Chondrocyte (in vitro differentiated cells): ENCODE results near the gene ALKBH8. TPM values are rescaled to one million over a fixed set of nuclear protein-coding genes. Genes with fewer than 3 reads are reported as not detected.
"Not testable (repeated sequence)": the region's sequence is repeated elsewhere in the genome, so short reads cannot be mapped to it uniquely, and the experiment has no call there.

ENCODE experiments used
- DNase-seq: peaks from one replicate; pipeline ENCODE4 v3.0.0; 2021; ENCODE audit warnings: mixed read lengths, low spot score
- H3K27ac Mint-ChIP-seq: one replicate; pipeline ENCODE4 v1.8.0; 2021; ENCODE audit warnings: mild to moderate bottlenecking, moderate library complexity, mixed read lengths; ENCODE audit not compliant: unreplicated experiment
- H3K27me3 Mint-ChIP-seq: 2 replicates; pipeline ENCODE4 v1.8.0; 2021; ENCODE audit warnings: low read depth, mixed read lengths
- H3K36me3 Mint-ChIP-seq: 2 replicates; pipeline ENCODE4 v1.8.0; 2021; ENCODE audit warnings: low read depth, mixed read lengths
- H3K4me1 Mint-ChIP-seq: 2 replicates; pipeline ENCODE4 v1.8.0; 2021; ENCODE audit warnings: low read depth, mild to moderate bottlenecking, mixed read lengths
- H3K4me3 Mint-ChIP-seq: one replicate; pipeline ENCODE4 v1.8.0; 2021; ENCODE audit warnings: mild to moderate bottlenecking, moderate library complexity, mixed read lengths; ENCODE audit not compliant: unreplicated experiment
- H3K9me3 Mint-ChIP-seq: 2 replicates; pipeline ENCODE4 v1.8.0; 2021; ENCODE audit warnings: low read depth, mixed read lengths
- total RNA-seq: library from RNA; stranded (reverse); gene quantifications from 3 replicates; pipeline ENCODE4 v1.2.1, GENCODE V29; 2021
- TF ChIP-seq, protein P1 (sequence below): fragments of 200-600 bp; sonication (generic); IDR thresholded peaks from 2 replicates; pipeline ENCODE4 v1.5.0; 2021; ENCODE audit warnings: antibody characterized with exemption, mild to moderate bottlenecking, moderate library complexity

ALKBH8 gene
- total RNA-seq, 1 donor from 2014 or later, result 5.8 TPM

DNA sequence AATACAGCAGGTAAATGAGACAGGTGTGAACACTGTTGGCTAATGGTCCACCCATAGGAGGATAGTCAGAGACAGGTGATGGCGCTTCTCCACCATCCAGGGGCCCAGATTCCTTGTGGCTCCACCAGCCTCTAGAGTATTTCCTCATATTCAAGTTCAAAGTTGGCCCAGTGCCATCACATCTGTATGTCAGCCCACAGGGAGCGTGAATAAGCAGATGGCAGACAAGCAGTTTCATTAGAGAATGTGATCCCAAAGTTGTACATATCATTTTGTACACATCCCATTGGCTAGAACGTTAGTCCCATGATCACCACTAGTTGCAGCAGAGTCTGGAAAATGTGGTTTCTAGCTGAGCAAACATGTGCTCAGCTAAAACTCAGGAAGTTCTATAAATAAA lies 96.9 kb downstream of the ALKBH8 start:
- Mint-ChIP-seq H3K9me3 (peaks cover 4% of the 10 kb centered on the region), H3K27ac (no peak overlapping the region), H3K36me3 (peaks cover 5% of the 10 kb centered on the region), H3K27me3 (peaks cover 40% of the 10 kb centered on the region), H3K4me3 (no peak overlapping the region), H3K4me1 (no peaks in the 10 kb centered on the region)
- TF ChIP-seq, protein P1, sequence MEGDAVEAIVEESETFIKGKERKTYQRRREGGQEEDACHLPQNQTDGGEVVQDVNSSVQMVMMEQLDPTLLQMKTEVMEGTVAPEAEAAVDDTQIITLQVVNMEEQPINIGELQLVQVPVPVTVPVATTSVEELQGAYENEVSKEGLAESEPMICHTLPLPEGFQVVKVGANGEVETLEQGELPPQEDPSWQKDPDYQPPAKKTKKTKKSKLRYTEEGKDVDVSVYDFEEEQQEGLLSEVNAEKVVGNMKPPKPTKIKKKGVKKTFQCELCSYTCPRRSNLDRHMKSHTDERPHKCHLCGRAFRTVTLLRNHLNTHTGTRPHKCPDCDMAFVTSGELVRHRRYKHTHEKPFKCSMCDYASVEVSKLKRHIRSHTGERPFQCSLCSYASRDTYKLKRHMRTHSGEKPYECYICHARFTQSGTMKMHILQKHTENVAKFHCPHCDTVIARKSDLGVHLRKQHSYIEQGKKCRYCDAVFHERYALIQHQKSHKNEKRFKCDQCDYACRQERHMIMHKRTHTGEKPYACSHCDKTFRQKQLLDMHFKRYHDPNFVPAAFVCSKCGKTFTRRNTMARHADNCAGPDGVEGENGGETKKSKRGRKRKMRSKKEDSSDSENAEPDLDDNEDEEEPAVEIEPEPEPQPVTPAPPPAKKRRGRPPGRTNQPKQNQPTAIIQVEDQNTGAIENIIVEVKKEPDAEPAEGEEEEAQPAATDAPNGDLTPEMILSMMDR, result no peak
- DNase-seq, result no peak

DNA sequence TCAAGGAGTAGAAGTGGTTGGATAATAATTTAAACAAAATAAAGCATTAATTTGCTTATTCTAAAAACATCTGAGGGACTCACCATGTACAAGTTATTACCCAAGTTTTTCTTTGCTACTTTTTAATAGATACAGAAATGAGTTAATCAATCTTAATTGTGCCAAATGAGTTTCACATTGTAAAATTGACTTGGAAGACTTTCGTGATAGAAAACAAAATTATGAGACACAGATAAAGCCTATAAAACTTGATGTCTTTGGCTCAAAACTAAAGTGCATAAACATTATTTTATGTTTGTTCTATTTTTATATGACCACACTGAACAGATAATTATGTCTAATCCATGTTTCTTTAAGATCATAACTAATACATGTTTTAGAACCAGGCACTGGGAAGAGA lies 97.8 kb downstream of the ALKBH8 start:
- DNase-seq, result no peak
- Mint-ChIP-seq H3K4me1 (no peaks in the 10 kb centered on the region), H3K9me3 (peaks cover 10% of the 10 kb centered on the region), H3K4me3 (no peak overlapping the region), H3K36me3 (peaks cover 8% of the 10 kb centered on the region), H3K27me3 (peaks cover 47% of the 10 kb centered on the region), H3K27ac (no peak overlapping the region)
- TF ChIP-seq, protein P1, result no peak

DNA sequence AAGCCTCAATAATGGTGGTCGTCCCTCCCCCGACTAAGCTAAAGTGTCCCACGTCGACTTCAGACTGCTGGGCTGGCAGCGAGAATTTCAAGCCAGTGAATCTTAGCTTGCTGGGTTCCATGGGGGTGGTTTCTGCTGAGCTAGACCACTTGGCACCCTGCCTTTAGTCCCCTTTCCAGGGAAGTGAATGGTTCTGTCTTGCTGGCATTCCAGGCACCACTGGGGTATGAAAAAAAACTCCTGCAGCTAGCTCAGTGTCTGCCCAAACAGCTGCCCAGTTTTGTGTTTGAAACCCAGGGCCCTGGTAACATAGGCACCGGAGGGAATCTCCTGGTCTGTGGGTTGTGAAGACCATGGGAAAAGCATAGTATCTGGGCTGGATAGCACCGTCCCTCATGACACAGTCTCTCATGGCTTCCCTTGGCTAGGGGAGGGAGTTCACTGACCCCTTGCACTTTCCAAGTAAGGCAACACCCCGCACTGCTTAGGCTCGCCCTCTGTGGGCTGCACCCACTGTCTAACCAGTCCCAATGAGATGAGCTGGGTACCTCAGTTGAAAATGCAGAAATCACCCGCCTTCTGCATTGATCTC lies 99.2 kb downstream of the ALKBH8 start:
- H3K9me3 Mint-ChIP-seq, H3K4me1 Mint-ChIP-seq, H3K4me3 Mint-ChIP-seq, H3K36me3 Mint-ChIP-seq, H3K27ac Mint-ChIP-seq, DNase-seq: not testable (repeated sequence)
- H3K27me3 Mint-ChIP-seq, result peaks cover 48% of the 10 kb centered on the region

DNA sequence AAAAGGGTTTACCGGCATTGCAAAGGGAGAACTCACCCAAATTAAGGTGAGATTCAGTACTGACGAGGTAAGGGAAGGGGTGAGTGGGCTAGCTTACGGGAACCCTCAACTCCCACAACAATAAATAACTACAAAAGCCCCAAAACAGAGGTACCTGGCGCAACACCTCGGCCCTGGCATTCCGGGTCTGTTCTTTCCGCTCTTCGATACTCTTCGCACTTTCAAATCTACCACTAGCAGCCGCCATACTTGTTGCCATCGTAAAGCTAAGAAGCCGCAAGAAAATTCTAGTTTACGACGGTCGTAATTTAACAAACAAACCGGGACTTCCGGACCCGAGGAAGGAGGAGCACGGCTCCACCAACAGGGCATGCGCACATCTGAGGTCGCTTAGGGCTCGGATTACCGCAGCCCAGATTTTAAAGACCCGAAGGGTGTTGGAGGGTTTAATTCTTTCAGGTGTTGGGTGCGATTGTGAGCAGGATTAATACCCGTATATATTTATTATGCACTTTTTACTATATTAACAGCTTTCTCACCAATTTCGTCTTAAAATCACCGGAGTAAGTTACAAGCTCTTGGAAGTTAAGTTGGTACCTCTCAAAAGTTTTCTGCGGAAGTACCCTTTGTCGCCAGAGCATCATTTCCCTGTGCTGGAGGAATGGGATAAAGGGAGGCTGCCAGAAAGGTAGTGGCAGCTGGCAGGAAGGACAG lies 107.8 kb downstream of the ALKBH8 start, which contains the start of gene CWF19L2:
Gene CWF19L2 (minus strand): TSS at position 268 of the 714 bp plus-strand sequence. CDS start 9 bp downstream, at position 259.
- no peaks in the 10 kb centered on the region for H3K9me3 Mint-ChIP-seq
- H3K4me3 Mint-ChIP-seq, result peak within 1 kb of the TSS; percentile 78
- peaks cover 8% of the 10 kb centered on the region for H3K27me3 Mint-ChIP-seq
- TF ChIP-seq, protein P1, result no peak
- peaks cover 1% of the 10 kb centered on the region for H3K36me3 Mint-ChIP-seq
- peaks cover 20% of the 10 kb centered on the region for H3K4me1 Mint-ChIP-seq
- peak; percentile 89 for DNase-seq
- peak within 1 kb of the TSS; percentile 66 for H3K27ac Mint-ChIP-seq

DNA sequence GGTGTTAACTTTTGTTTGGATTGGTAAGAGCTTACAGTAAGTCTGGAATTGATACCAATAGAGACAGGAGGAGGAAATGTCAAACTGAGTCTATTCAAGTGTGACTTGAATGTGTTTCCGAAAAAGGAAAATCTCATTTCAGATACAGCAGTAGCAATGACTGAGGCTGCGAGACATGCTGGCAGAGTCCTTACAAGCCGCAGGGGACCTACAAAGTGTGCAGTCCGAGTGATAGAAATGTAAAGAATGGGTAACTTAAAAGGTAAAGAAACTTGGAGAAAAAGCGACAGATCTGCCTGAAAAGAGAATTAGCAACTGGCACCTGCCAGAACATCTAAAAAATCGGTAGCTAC lies 108.4 kb downstream of the ALKBH8 start:
- TF ChIP-seq, protein P1, result no peak
- peaks cover 5% of the 10 kb centered on the region for H3K27me3 Mint-ChIP-seq
- DNase-seq, result no peak
- H3K36me3 Mint-ChIP-seq, result peaks cover 1% of the 10 kb centered on the region
- H3K4me3 Mint-ChIP-seq, result peak overlapping the region; percentile 78
- H3K4me1 Mint-ChIP-seq, result peaks cover 20% of the 10 kb centered on the region
- H3K27ac Mint-ChIP-seq, result peak overlapping the region; percentile 66
- H3K9me3 Mint-ChIP-seq, result no peaks in the 10 kb centered on the region
